HT-29 (cell line): ENCODE results near the gene HNF1A. TPM values are rescaled to one million over a fixed set of nuclear protein-coding genes. Genes with fewer than 3 reads are reported as not detected.
"Not testable (repeated sequence)": the region's sequence is repeated elsewhere in the genome, so short reads cannot be mapped to it uniquely, and the experiment has no call there.

Experiments
- DNase-seq: peaks from one replicate; pipeline ENCODE4 v3.0.0-alpha.2; 2015; ENCODE audit warnings: low spot score
- total RNA-seq: library from RNA; depleted of rRNA; stranded (reverse); fragments of >200 nt; shearing (Covaris generic); gene quantifications from 2 replicates; pipeline ENCODE4 v1.2.3, GENCODE V29; 2014; rRNA removed

The HNF1A gene
- total RNA-seq, 1 experiment from 2014 or later: 41.7 TPM

DNA sequence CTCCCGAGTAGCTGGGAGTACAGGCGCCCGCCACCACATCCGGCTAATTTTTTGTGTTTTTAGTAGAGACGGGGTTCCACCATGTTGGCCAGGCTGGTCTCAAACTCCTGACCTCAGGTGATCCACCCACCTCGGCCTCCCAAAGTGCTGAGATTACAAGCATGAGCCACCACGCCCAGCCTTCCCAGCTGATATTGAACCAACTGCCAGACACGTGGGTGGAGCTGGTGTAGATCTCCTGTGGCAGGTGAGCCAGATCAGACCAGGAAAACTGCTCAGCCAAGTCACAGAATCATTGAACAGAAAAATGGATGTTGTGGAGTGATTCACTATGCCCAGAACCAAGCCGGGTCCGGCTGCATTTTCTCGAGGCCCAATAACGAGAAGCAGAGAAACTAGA is 69.1 kb downstream of the HNF1A start:
- not testable (repeated sequence) for DNase-seq

GRCh38 chr12:121048442-121048841 is 70.1 kb downstream of the HNF1A start:
- DNase-seq: no peak

DNA sequence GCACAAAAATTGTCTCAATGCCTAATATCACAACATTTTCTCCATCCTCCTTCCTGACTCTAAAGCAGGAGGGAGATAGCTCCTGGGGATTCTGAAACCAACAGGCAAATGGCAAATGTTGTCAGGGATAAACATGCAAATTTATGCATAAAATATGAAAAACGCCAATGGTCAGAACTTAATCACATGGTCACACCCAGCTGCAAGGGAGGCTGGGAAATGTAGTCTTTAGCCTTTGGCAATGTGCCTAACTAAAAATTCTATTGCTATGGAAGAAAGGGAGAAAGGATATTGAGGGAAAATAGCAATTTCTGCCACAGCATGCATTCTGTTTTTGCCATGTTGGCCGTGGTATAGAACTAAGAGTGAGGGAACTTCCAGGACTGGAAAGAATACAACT is 72.4 kb downstream of the HNF1A start:
- DNase-seq: peak; percentile 35

Other genes starting within 250 kb of the HNF1A start
- gene SPPL3, start 74.2 kb upstream of the HNF1A start, total RNA-seq: 7.9 and 8.6 TPM in 2 replicates
- 10.9 and 18.9 TPM in 2 replicates for gene C12orf43, start 37.9 kb downstream of the HNF1A start, total RNA-seq
- gene OASL, start 60.7 kb downstream of the HNF1A start, total RNA-seq: 17.4 and 18.0 TPM in 2 replicates
- gene P2RX7, start 154.3 kb downstream of the HNF1A start, total RNA-seq: not detected in 2 replicates
- 11.2 and 15.5 TPM in 2 replicates for gene P2RX4, start 231.6 kb downstream of the HNF1A start, total RNA-seq